ENCODE data around the gene BMPR1B.

DNA sequence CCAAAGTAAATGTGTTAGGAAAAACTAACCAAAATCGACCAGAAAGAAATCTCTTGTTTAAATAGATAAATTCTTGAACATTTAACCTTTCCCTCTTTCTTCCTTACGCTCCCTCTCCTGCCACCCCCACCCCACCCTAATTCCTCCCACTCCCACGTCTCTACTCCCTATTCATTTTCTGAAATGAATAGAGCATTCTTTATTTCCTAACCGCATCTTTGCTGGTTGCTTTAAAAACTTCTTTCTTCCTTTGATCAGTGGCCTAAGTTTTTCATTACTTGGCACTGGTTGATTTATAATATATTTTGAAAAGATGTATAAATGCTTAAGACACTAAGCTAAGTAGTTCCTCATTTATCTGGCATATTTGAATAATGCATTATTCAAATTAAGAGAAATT lies 33.9 kb downstream of the BMPR1B start:
- TF ChIP-seq CTCF (IDR thresholded peaks at IDR 0.05), result no peak
- TF ChIP-seq POLR2A (IDR thresholded peaks at IDR 0.05), result no peak

Data from lower leg skin (tissue), 3 donors.